Suppressor macrophage (primary cell): ENCODE measurements around the gene GPR173.
A peak's percentile ranks its signal among the peaks of the same experiment; 100 is the strongest.

Experiments
- DNase-seq, 4 experiments: peaks; one replicate each; pipeline ENCODE4 v3.0.0-alpha.2; 2020 to 2022

GPR173 gene

DNA sequence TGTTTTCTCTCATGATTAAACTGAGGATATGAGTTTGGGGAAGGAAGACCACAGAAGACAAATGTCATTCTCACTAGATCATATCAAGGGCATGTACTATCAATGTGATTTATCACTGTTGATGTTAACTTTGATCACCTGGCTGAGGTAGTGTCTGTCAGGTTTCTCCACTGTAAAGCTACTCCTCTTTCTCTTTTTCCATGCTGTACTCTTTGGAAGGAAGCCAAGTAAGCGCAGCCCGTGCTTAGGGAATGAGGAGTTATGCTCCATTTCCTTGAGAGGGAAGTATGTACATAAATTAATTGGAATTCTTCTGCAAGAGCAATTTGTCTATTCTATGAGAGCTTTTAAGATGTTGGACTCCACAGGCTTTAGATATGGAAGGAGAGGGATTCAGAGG lies 41.3 kb downstream of the GPR173 start:
- no peak for DNase-seq

DNA sequence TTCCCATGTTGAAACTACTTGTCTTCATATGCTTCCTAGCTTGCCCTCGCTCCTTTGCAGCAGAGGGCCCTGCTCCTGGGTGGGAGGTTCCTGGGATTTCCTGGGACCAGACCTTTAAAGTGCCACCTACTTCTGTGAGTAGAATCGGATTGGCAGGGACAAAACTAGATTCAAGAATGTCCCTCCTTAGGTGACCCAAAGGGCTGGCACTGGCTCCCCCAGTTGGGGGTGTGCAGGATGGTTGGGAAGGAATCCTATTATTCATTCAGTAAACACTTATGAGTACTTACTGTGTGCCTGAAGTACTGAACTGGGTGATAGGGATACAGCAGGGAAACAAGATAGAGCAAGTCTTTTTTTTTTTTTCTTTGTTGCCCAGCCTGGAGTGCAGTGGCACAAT lies 42.8 kb downstream of the GPR173 start:
- no peak for DNase-seq

DNA sequence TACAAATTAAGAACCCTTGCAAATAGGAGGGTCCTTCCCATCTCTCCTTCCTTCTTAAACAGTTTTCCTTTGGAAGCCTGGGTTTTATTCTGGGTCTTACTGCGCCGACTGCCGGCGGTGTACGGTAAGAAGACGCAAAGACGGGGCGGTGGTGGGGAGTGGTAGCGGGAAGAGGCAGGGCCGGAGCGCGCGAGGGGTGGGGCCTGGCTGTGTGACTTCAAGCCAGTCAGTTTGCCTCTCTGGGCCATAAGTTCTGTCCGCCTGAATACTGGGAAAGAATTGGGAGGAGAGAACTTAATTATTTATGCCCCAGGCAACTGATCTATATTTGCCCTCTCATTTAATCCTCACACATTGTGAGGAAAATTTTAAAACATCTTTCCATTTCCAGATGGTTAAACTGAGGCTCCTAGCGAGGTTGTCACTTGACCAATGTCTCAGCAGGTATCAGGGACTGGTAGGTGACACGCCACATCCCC lies 44.6 kb downstream of the GPR173 start:
- DNase-seq, result peak; percentile 72 to 90 (median 81)

DNA sequence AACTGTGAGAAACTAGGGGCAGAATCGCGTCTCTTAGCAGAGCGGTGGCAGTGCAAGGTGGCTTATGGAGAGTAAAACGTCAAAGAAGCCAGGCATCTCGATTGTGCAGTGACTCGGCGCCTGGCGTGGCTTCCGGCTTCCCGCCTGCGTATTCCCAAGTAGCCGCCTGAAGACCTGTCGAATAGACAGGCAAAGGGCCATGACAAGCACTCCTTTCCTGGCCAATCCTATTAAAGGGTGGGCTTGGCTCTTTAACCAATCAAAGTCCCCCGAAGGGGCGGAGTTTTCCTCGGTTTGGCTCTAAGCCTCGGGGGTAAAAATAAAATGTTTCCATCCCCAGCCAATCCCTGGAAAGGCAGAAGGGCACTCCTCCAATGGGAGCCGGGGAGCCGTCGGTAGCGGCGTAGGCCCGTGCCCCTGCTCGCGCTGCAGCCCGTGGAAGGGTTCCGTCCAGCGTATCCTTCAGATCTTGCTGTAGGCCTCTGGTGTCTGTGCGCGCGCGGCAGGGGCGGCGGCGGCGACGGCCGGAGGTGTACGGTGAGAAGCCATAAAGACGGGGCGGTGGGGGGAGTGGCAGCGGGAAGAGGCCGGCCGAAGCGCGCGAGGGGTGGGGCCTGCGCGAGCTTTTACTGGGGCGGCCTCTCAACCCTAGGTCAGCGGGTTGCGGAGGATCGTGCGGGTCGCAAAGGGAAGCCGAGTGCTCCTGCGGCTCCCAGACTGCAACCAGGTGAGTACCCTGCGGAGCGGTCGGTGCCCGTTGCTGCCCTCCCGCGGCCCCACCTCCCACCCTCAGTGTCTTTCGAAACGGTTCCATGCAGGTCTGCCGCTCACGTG lies 45.4 kb downstream of the GPR173 start, which contains the start of gene KANTR:
KANTR (plus strand) TSS at position 395 of the 834 bp plus-strand sequence. CDS start 30,131 bp downstream, outside the sequence.
- peak; percentile 93 to 96 (median 94) for DNase-seq

DNA sequence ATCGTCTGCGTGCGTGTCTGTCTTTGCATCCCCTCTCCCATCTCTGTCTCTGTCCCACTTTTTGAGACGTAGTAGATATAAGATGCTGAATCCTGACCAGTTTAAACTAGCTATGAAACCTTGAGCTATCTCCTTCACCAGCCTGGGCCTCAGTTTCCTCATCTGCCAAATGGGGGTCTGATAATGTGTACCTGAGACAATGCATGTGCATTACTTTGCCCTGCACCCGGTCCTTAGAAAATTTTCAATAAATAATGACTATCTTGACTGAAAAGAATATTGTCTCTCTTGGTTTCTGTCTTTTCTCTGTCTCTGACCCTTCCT lies 46.0 kb downstream of the GPR173 start:
- no peak for DNase-seq

DNA sequence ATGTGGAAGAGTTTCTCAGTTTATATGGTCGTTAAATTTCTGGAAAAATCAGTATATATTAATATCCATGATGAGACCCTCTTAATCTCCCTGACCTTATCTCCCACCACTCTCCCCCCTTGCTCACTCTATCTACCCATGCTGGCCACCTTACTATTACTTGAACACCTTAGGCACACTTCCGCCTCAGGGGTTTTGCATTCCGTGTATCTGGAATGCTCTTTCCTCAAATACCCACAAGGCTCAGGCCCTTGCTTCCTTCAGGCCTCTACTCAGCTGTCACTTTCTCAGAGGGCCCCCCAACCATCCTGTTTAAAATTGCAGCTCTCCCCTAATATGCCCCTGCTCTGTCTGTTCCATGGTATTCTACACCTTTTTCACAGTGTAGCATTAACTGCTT lies 47.2 kb downstream of the GPR173 start:
- DNase-seq, result no peak

DNA sequence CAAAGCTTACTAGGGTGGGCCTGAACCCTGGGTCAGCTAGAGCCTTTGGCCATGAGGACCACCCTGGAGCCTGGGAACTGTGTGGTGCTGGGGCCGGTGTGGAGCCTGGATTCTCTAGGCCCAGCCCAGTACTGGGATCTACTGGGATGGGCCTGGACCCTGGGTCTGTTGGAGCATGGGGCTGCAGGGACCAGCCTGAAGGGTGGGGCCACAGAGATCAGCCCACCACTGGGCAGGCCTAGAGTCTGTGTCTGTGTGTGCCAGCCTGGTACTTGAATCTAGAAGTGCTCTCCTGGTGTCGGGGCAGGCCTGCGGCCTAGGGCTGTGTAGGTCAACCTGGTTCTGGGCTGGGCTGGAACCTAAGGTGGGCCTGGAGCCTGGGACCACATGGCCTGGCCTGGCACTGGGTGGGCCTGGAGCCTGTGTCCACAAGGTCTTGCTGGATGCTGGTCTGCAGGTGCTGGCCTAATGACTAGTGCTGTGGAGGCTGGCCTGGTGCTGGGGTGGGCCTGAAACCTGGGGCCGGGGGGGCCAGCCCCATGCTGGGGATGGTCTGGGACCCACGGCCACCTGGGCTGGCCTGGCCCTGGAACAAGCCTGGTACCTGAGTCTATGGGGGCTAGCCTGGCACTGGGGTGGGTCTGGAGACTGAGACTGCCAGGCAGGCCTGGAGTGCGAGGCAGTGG lies 66.4 kb downstream of the GPR173 start:
- no peak for DNase-seq

DNA sequence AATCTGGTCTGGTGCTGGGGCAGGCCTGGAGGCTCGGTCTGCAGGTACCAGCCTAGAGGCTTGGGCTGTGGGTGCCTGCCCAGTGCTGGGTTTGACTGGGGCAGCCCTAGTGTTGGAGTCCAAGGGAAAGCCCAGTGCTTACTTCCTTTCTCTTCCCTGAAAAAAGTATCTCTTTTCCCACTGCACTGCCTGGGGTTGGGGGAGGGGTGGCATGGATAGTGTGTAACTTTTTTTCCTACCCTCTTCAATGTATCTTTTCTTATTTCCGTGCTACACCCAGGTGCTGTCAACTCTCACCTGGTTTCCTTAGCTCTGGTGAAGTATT lies 66.9 kb downstream of the GPR173 start:
- no peak for DNase-seq

DNA sequence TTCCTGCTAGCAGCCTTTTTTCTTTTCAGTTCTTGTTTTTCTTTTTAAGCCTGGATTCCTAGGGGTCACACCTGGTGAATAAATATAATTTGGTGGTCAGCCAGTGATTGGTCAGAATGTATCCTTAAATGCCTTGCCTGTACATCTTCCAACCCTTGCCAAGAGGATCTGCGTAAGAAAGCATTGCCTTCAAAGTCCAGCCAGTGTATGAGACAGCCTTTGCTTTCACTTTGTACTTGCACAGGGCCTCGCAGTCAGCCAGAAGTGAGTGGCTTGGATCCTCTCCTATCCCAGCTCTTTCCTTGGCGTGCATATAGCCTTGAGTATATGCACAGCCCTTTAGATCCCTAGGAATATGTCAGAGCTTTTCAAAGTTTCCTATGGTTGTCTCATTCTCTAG lies 67.5 kb downstream of the GPR173 start:
- no peak for DNase-seq

DNA sequence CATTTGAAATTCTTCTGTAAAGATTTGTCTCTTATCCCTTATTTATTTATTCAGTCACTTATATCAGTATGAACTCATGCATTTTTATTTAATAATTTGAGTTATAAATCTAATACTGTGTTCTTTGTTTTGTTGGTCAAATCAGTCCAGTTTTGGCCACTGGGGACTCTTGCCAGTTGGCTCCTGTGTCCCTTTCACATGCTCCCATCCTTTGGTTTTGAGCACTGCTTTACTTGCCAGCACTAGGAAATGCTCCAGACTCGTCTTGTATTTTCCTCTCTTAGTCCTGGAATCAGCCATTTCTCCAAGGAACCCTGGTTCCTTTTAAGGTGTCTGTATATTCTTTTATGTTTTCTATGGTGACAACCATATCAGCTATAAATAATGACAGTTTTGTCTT lies 73.4 kb downstream of the GPR173 start:
- no peak for DNase-seq

DNA sequence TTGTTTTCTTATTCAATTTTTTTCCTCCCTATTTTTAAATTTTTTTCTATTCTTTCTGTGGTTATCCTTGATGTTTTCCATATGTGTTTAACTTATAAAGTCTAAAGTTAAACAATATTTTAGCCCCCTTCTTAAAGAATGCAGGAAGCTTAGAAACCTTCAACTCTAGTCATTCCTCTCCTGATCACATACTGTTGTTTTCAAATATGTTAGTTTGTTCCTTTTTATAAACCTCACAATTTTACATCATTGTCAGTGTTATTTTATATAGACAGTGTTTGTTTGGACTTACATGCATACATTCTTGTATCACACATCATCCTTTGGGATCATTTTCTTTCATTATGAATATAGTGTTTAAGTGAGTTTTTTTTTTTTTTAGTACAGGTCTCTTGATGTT lies 76.9 kb downstream of the GPR173 start:
- DNase-seq, result no peak

DNA sequence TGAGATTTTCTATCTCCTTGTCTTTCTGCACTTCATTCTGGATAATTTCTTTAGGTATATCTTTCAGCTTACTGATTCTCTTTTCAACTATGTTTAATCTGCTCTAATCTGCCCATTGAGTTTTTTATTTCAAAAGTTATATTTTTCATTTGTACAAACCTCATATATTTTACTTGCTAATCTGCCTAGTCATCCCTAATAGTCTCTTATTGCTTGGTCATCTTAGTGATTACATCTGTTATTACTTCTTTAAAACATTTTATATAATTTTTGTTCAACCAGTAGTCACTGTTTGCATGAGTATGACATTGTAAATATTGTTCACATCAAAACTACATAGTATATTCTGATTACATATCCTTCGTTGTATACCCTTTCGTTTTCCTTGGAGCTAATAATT lies 77.8 kb downstream of the GPR173 start:
- DNase-seq, result no peak

DNA sequence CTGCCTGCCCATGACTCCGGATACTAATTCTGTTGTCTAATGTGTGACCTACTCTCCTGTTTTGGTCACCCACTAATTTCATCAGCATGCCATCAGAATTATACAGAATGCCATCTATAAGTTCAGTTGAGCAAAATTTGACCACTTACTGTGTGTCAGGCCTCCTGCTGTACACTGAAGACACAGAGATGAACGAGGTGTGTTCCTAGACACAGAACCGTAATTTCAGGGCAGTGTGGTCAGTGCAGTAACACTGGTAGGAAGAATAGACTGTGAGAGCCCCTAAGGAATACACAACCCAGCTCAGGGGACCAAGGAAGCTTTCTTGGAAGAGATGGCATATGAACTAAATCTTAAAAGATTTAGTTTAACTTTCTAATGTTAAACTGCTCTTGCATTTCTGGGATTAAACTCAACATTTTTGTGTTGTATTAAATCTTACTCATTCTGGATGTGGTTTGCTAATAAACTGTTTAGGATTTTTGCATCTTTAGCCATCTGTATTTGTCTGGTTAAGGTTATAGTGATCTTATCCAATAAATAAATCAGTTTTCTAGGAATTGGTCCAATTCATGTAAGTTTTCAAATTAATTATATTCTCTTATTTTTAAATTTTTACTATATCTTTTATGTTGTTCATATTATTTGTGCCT lies 79.6 kb downstream of the GPR173 start:
- DNase-seq, result no peak
